GM12872 (cell line): ENCODE measurements around the gene NOB1.

ENCODE experiments used
- TF ChIP-seq, protein P1 (sequence below): IDR thresholded peaks from 3 replicates; pipeline ENCODE4 v1.5.1; 2011; ENCODE audit warnings: low read depth, mild to moderate bottlenecking, low read length, moderate library complexity; ENCODE audit not compliant: insufficient read depth

NOB1 gene

DNA sequence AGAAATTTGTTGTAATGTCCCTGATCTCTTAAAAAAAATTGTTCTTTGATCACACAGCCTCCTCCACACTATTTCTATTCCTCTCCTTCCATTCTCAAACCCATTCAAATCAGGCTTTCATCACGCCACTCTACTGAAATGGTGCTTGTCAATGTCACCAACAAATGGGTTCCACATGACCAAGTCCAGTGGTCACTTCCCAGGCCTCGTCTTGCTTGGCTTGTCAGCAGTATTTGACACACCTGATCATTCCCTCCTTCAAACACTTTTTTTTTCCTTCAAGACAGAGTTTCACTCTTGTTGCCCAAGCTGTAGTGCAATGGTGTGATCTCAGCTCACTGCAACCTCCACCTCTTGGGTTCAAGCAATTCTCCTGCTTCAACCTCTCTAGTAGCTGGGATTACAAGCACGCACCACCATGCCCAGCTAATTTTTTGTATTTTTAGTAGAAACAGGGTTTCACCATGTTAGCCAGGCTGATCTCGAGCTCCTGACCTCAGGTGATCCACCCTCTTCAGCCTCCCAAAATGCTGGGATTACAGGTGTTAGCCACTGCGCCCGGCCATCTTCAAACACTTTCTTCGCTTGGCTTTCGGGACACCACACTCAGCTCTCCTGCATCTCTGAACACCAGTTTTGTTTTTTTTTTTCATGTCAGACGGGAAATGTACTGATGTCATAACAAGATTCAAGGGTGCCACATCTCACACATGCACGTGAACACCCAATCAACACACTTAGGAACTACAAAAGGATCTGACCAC, 46.6 kb downstream of the NOB1 start:
- TF ChIP-seq, protein P1, sequence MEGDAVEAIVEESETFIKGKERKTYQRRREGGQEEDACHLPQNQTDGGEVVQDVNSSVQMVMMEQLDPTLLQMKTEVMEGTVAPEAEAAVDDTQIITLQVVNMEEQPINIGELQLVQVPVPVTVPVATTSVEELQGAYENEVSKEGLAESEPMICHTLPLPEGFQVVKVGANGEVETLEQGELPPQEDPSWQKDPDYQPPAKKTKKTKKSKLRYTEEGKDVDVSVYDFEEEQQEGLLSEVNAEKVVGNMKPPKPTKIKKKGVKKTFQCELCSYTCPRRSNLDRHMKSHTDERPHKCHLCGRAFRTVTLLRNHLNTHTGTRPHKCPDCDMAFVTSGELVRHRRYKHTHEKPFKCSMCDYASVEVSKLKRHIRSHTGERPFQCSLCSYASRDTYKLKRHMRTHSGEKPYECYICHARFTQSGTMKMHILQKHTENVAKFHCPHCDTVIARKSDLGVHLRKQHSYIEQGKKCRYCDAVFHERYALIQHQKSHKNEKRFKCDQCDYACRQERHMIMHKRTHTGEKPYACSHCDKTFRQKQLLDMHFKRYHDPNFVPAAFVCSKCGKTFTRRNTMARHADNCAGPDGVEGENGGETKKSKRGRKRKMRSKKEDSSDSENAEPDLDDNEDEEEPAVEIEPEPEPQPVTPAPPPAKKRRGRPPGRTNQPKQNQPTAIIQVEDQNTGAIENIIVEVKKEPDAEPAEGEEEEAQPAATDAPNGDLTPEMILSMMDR, result no peak

GRCh38 chr16:69706975-69707340, 47.8 kb downstream of the NOB1 start:
- TF ChIP-seq, protein P1, result no peak

DNA sequence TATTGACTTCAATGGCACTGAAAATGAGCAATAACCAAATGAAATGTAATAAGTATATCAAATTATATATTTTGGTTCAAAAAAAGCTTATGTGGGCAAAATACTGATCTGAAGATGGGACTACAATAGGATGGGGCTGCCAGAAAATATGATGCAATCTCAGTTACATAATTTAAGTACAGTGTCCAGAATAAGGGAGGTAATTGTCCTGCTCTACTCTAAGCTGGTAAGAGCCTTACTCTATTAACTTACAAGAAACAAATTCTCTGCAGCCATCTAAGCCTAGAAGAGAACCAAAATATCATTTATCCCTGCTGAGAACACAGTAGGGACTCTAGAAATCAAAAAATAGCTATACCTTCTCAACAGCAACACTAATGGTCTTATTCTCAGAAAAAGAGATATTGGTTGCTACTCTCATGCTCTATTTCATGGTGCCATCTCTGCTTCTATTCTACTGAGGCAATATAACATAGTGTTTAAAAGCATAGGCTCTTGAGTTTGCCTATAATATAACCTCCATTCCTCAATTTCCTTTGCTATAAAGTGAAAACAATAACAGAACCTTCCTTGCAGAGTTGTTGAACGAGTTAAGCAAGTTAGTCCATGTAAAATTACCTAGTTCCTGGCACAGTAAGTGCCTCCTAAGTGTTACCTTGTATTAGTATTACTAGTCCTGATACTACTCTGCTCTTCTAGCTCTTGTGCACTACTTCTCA, 48.3 kb downstream of the NOB1 start:
- TF ChIP-seq, protein P1, result no peak

DNA sequence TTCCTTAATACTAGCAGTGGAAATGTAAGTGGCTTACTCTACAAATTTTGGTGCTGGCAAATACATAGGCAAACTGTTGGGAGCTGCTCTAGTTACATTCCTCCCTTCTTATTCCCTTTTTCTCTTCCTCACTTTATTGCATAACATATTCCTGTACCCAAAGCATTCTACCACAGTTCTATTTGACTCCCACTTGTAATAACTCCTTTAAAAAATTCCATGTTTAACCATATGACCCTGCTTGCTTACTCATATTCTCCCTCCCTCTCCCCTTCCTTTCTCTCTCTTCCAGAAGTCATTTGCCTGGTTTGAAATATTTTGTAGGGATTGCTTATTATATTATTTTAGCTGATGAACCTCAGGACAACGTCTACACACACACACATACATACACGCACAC, 51.1 kb downstream of the NOB1 start:
- TF ChIP-seq, protein P1, result no peak

GRCh38 chr16:69701866-69702265, 52.9 kb downstream of the NOB1 start:
- TF ChIP-seq, protein P1, result no peak

DNA sequence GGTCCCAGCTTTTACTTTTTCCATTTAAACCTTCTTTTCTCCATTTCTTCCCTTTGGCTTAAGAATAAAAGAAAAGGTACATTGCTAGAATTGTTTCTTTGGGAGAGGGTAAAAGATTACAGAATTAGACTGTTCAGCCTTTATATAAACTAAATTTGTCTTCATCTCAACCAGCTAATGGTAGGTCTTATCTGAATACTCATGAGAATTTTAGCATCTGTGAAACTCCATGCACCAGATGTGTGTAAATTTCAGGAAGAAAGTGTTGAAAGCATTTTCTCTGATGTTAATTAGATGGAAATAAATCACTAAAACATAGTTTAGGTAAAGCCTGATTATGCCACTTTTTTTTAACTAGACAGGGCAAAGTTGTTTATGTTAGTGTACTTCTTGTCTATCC, 53.3 kb downstream of the NOB1 start:
- TF ChIP-seq, protein P1, result no peak

DNA sequence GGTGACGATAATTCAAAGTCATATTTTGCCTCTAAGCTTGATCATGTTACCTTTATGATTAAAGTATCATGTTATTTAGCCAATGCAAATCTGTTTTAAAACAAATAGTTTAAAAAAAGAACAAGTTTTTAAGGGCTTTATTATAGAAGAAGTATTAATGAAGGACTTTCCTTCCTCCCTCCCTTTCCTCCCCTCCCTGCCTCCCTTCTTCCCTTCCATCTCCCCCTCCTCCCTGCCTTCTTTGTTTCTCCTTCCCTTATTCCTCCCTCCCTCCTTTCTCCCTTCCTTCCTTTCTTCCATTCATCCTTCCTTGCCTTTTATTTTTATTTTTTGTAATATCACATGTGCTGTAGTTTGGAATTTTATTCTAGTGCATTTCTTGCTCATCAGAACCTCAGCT, 54.8 kb downstream of the NOB1 start:
- TF ChIP-seq, protein P1, result no peak
